Prostate gland (tissue), 2 donors: ENCODE data around the gene INO80D.

Experiments used
- CTCF ChIP-seq, 4 experiments: fragments of 200-600 bp in 2 of 4; fragments of 450-650 bp in 2 of 4; sonication (generic) in 2 of 4; IDR thresholded peaks; 1 replicate in 3 of 4; 2 replicates in 1 of 4; pipeline ENCODE4 v1.5.1; 2016 to 2019; ENCODE audit warnings: antibody characterized with exemption in 4 of 4, mild to moderate bottlenecking in 2 of 4, moderate library complexity in 2 of 4
- POLR2AphosphoS5 ChIP-seq: sonication (generic); formaldehyde crosslinking; IDR thresholded peaks from one replicate; pipeline ENCODE4 v1.6.1; 2017; ENCODE audit warnings: antibody characterized with exemption

- TF ChIP-seq POLR2AphosphoS5 (no peak), CTCF (IDR thresholded peaks at IDR 0.05) (no peak)
Measured at GRCh38 chr2:206071807-206072206, 14.2 kb downstream of the INO80D start.
